ENCODE measurements around the gene ITGA7.

ITGA7 gene

DNA sequence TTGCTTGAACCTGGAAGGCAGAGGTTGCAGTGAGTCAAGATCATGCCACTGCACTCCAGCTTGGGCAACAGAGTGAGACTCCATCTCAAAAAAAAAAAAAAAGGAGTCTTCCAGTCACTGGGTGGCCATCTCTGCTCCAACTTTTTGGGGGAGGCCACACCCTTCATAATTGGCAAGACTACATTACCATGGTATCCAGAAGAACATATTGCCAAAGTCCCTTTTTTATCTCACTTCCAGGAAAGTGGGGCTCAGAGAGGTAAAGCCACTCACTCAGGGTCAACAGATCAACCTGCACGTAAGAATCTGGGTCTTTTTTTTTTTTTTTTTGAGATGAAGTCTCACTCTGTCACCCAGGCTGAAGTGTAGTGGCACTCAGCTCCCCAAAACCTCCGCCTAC lies 26.2 kb upstream of the ITGA7 start:
- DNase-seq (ENCODE audit: low read depth in 2 of 2), result no peak

DNA sequence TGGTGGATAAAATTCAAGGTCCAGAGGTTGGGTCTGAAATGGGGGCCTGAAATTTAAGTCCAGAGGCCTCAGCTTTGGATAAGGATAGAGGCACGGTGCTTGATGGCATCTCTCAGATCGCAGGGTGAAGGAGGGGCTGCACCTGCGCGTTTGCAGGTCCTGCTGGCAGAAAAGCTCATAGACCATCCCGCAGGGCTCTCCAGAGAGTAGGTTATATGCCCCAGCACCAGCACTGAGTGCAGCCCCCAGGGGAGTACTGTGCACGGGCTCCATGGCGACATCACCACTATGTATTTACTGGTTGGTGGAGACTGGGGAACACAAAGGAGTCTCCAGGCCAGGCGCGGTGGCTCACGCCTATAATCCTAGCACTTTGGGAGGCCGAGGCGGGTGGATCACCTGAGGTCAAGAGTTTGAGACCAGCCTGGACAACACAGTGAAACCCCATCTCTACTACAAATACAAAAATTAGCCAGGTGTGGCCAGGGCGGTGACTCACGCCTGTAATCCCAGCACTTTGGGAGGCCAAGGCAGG lies 25.4 kb upstream of the ITGA7 start:
- DNase-seq (ENCODE audit: low read depth in 2 of 2), result no peak

DNA sequence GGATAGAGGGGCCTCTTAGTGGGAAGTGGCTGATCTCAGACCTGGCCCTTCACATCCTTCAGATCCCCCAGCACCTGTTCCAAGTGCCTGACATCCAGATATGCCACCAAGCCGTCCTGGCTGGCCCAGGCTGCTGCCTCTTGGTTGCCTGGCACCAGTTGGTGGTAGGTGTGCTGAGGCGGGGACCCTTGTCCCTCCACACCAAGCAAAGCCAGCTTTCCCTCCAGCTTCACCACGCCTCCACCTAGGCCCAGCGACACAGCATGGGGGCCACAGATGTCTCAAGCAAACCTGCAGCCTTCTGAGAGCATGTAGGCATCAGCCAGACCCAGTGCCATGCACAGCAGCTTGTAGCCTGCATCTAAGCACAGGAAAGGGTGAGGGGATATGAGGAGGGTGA lies 24.6 kb upstream of the ITGA7 start:
- DNase-seq (ENCODE audit: low read depth in 2 of 2), result no peak

DNA sequence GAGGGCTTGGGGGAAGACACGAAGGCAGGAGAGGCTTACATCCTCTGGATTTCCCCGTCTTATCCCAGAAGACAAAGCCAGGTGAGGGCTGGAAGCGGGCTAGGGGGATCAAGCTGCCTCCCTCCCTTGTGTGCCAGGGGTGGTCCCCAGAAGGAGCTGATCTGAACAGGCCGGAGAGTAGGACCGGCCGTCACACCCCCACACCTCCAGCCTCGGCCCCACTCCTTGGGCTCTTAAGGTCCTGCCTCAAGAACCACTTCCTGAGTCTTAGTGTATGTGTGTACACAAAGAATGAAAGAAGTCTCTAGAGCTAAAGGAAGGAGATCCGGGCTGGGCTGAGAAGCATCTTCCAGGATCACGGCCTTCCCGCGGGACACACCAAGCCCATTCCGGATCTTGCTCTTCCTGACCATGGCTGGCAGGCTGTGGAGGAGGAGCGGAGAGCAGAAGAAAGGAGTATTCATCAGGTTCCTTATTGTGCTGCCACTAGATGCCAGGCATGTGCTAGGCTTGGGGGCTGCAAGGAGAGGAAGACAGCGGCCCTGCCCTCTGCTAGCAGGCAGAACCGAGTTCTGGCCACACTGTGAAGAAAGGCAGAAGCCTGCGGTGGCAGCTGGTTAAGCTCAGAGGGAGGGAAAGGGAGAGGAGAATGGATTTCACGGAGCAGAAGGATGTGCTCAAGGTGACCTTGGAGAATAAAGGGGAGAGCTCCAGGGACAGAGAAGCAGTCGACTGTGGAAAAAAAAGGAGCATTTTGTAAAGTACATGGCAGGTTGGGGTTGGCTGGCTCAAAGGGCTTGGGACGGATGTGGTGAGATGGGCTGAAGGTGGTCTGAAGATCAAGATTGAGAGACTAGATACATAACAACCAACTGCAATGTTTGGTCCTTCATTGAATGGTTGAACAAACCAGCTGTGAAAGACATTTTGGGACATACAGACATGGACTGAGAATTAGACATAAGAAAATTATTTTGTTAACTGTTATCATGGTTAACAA lies 22.4 kb upstream of the ITGA7 start:
- no peak for DNase-seq (ENCODE audit: low read depth in 2 of 2)

DNA sequence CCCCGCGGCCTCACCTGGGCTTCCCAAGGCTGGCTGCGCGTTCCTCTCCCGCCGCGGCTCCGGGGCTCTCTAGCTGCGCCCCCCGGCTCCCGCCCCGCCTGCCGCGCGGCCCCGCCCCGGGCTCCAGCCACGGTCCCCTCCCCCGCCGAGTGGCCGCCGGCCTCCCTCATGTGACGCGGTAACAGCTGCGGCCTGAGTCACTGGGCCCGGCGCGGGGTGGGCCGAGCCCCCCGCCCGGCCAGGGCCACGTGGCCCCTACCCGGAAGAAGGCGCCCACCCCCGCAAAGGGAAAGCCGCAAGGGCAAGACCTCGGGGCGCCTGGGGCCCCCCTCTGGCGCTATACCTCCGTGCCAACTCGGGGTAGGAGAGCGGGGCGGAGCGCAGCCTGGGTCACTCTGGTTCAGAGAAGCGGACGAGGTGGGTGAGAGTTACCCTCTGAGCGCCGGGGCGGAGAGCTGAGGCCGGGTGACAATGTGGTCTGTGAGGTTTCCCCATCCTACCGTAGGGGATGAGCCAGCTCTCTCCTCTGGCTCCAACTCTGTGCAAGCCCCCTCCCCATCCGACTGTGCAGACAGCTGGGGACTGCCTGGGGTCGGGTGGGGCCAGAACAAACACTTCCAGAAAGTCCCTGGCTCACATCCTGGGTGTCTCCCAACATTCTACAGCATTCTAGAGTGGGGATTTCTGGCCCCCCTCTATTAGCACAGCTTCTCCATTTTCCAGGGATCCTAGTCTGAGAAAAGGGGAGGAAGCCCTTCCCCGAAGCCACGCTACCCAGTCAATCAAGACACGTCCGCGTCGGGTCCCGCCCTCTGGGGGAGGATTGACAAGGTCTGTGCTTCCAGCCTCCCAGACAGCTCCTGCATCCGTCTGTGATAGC lies 21.5 kb upstream of the ITGA7 start, which contains the start of gene CD63:
CD63 (minus strand) TSS at position 71 of the 880 bp plus-strand sequence. CDS start 668 bp downstream, outside the sequence.
- DNase-seq (ENCODE audit: low read depth in 2 of 2), result peak; percentile 63 to 64

DNA sequence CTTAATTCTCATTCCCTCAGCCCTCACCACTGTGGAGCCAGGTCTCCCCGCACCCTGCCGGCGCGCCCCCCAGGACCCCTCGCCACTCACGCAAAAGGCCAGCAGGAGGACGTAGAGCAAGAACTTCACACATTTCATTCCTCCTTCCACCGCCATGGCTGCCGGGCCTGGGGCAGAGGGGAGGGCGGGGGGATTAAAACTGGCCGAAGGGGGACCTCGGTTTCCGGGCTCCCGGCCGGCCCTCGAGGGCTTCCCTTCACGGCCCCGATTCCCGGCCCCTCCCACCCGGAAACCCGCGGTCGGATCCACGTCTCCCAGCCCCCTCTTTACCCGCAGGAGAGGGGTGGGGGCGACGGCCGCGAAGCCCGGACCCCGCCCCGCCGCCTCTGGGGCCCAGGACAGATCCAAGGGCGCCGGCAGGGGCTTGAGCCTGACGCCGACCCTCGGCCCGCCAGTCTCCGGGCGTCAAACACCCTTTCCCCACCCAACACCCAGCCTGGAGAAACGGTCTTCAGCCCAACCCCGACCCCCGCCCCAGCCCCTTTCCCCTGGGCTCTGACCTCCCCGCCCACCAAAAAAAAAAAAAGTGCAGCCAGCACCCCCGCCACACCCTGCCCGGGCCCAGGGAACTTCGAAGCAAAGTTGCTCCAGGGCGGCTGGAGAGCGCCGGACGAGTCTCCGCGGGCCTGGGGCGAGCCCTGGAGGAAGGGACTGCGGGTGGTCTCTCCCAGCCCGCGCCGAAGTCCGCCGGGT lies 20.7 kb upstream of the ITGA7 start:
- DNase-seq (ENCODE audit: low read depth in 2 of 2), result no peak

DNA sequence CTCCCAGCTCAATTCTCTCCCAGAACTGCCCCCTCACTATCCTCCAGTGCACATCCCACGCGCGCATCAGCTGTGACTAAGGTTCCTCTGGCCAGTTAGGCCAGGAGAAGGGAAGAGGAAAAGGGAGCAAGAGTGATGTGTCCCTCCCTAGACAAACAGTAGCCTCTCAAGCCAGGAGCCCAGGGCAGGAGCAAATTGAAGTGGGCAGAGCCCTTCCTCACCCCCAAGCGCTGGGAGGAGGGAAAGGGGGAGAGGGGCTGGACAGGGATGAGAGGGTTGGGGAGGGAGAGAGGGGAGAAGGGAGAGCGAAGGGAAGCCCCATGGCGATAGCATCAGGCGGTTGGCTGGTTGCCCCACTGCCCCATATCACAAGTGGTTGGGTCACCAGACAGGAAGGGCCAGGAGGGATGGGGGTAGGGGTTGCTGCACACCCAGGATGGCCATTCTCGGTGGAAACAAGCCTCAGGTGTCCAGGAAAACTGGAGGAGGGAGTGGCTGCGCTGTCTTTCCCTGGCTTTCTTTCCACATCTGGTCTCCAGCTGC lies 20.0 kb upstream of the ITGA7 start:
- DNase-seq (ENCODE audit: low read depth in 2 of 2), result no peak

DNA sequence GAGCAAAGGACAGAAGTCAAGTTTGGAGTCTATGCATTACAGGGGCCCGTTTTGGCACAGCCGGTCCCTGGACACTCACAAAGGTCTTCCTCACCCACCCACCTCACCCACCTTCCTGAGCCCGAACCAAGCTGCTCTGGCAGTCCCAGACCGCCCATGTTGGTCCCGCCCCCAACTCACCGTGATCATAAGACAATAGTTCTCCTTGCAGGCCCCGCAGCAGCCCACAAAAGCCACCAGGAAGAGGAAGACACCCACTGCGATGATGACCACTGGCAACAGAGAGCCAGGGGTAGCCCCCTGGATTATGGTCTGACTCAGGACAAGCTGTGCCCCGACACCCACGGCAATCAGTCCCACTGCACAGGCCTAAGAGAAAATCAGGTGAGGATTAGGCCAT lies 19.3 kb upstream of the ITGA7 start:
- DNase-seq (ENCODE audit: low read depth in 2 of 2), result no peak

DNA sequence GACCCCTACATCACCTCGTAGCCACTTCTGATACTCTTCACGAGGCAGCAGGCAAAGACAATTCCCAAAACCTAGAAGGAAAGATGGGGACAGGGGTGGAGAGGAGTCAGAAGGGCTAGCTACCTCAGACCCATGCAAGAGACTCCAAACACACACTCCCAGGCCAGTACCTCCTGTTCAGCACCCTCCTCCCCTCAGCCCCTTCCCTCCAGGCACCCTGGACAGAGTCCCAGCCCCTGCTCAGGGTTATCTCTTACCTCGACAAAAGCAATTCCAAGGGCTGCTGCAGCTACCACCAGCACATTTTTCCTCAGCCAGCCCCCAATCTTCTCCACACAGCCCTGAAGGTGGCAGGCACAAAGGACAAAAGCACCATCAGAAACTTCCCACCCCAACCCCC lies 17.9 kb upstream of the ITGA7 start:
- no peak for DNase-seq (ENCODE audit: low read depth in 2 of 2)

DNA sequence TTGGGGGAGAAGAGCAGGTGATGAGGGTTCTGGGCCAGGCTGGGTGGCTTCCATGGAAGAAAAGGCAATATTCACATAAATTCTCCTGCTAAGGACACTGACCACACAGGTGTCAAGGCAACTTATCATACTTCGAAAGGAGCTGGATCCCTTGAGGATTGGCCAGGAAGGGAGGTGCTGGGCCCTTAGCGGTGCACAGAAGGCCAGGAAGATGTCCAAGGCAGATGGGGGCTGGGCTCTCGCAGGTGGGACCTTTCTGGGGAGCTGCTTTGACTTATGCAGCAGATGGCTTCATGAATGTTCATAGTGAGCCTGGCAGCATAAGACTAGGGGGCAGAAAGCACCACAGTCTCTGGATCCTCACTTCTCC lies 17.2 kb upstream of the ITGA7 start:
- DNase-seq (ENCODE audit: low read depth in 2 of 2), result no peak

DNA sequence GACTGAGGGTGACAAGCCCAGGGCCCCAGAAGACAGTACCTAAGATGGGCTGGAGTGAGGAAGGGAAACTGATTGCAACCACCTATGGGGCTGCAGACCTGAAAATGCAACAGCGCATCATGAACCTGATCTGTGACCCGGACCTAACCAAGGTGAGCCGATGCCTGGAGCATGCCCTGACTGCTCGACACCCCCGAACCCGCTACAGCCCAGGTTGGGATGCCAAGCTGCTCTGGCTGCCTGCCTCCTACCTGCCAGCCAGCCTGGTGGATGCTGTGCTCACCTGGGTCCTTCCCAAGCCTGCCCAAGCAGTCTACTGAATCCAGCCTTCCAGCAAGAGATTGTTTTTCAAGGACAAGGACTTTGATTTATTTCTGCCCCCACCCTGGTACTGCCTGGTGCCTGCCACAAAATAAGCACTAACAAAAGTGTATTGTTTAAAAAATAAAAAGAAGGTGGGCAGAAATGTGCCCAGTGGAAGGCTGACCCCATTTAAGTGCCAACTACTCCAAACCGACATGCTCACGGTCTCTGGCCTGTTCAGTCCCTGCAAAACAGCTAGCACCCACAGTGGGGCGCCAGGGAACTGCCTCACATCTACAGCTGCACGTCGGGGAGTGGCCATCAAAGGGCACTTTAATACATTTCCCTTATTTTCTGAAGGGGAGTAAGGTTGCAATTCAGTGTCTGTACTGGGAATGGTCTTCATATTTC lies 16.7 kb upstream of the ITGA7 start:
- no peak for DNase-seq (ENCODE audit: low read depth in 2 of 2)

DNA sequence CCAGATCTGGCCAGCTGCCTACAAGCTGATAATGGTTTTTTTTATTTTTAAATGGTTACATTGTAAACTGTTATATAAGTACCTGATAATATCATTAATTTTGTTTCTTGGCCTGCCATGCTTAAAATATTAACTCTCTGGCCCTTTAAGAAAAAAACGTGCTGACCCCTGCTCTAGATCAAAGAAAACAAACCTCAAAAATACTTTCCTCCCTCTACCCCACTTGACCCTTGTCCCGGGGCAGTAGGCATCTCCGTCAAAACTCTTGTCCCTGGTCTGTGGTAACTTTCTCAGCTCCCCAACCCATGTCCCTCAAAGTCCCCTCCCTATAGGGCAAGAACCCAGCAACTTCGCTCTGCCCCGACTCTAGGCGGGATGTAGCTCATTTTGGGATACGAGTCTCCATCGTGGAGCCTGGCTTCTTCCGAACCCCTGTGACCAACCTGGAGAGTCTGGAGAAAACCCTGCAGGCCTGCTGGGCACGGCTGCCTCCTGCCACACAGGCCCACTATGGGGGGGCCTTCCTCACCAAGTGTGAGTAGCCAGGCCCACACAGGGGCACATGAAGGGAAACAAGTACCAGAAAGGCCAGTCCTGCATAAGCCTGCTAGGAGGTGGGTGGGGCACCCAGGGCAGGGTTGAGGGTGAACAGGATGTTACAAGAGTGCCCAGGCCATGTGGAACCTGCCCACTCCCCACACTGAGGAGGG lies 16.0 kb upstream of the ITGA7 start:
- DNase-seq (ENCODE audit: low read depth in 2 of 2), result no peak

DNA sequence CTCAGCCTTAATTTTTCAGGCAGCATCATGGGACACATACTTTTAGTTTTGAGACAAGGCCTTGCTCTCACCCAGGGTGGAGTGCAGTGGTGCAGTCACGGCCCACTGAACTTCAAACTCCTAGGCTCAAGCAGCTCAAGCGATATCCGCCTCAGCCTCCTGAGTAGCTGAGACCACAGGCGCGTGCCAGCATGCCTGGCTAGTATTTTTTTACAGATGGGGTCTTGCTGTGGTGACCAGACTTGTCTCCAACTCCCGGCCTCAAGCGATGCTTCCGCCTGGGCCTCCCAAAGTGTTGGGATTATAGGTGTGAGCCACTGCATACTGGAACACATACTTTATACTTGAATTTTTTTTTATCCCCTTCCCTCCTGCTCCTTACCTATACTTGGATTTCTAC lies 15.2 kb upstream of the ITGA7 start:
- no peak for DNase-seq (ENCODE audit: low read depth in 2 of 2)

DNA sequence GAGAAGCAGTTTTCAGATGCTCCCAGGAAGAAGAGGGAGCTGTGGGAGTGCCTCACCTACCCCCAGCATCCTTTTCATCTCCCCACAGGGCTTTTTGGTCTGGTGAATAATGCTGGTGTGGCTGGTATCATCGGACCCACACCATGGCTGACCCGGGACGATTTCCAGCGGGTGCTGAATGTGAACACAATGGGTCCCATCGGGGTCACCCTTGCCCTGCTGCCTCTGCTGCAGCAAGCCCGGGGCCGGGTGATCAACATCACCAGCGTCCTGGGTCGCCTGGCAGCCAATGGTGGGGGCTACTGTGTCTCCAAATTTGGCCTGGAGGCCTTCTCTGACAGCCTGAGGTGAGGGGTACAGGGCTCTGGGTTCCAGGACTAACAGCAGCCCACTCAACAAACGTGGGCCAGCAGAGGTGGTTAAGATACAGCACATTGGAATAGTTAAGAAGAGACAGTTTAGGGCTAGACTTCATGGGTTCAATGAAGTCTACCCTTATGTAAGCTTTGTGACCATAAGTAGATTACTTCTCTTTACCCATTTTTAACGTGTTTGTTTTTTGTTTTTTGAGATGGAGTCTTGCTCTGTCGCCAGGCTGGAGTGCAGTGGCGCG lies 14.0 kb upstream of the ITGA7 start:
- DNase-seq (ENCODE audit: low read depth in 2 of 2), result no peak

DNA sequence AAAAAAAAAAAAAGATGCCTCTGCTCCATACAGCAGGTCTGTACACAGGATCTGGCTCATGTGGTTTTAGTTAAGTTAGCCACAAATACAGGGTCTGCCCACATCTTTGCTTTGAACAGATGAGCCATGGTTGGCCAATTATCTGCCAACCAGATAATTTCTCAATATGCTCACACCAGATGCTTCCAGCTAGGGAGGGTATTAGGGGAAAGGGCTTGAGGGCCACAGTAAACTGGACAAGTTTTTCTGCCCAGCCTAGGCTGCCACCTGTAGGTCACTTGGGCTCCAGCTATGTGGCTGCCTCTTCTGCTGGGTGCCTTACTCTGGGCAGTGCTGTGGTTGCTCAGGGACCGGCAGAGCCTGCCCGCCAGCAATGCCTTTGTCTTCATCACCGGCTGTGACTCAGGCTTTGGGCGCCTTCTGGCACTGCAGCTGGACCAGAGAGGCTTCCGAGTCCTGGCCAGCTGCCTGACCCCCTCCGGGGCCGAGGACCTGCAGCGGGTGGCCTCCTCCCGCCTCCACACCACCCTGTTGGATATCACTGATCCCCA lies 13.3 kb upstream of the ITGA7 start:
- no peak for DNase-seq (ENCODE audit: low read depth in 2 of 2)

DNA sequence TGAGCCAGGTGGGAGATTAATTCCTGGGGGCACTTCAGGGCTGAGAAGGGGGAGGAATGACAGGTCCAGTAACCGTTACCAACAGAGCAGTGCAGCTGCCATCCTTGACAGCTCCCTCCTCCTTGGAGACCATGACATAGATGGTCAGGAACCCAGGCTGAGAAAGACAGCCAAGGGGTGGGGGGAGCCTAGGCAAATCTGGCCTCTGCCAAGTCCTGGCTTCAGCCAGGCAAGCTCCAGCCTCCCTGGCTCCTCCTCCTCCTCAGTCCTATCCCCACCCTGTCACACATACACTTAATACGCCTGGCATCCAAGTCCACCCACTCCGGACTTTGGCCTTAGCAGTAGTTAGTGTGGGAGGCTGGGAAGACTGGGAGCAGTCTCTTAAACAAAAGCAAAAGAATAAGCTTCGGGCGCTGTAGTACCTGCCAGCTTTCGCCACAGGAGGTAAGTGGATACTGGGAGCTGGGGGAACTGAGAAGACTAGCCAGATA lies 12.4 kb upstream of the ITGA7 start, which contains the start of gene RDH5:
RDH5 (plus strand) TSS at position 323 of the 494 bp plus-strand sequence. CDS start 792 bp downstream, outside the sequence.
- no peak for DNase-seq (ENCODE audit: low read depth in 2 of 2)

DNA sequence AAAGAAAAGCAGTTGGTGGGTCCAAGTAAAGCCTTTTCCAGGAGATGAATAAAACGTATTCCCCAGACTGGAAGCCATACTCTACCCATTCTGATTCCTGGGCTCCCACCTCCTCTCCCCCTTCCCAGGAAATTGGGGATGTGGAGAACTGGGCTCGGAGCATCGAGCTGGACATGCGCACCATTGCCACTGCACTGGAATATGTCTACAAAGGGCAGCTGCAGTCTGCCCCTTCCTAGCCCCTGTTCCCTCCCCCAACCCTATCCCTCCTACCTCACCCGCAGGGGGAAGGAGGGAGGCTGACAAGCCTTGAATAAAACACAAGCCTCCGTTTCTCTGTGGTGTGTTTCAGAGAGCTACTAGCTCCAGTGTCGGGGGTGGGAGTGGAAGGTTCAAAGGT lies 11.7 kb upstream of the ITGA7 start:
- no peak for DNase-seq (ENCODE audit: low read depth in 2 of 2)

DNA sequence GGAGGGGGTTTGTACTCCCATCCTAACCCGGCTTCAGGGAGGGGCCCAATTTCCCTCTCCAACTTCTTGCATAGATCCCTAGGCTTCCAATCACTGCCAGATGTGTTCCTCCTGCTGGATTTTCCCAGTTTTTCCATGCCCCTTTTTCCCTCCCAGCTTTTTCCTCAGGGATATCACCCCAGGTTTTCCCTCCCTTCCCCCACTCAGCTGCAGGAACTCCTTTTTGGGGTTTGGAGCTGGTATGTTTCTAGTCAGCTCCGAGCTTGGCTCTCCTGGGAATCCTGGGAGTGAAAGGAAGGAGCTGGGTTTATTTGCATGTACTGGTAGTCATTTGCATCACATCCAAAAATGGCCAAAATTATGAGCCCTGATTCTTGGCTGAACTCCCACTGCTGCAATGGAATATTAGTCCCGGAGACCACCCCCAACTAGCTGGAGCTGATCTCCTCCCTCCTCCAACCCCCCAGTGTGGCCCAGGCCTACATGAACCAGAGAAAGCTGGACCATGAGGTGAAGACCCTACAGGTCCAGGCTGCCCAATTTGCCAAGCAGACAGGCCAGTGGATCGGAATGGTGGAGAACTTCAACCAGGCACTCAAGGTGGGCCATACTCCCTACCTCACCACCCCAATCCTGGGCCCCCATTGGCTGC lies 11.0 kb upstream of the ITGA7 start:
- no peak for DNase-seq (ENCODE audit: low read depth in 2 of 2)

All from activated CD8-positive, alpha-beta memory T cell treated with anti-CD3 and anti-CD28 coated beads for 4 hours (primary cell).